ENCODE data around the gene HSPA1L. TPM values are rescaled to one million over a fixed set of nuclear protein-coding genes. Genes with fewer than 3 reads are reported as not detected.

Gene HSPA1L
- total RNA-seq: 1.7 and 1.9 TPM in 2 replicates

DNA sequence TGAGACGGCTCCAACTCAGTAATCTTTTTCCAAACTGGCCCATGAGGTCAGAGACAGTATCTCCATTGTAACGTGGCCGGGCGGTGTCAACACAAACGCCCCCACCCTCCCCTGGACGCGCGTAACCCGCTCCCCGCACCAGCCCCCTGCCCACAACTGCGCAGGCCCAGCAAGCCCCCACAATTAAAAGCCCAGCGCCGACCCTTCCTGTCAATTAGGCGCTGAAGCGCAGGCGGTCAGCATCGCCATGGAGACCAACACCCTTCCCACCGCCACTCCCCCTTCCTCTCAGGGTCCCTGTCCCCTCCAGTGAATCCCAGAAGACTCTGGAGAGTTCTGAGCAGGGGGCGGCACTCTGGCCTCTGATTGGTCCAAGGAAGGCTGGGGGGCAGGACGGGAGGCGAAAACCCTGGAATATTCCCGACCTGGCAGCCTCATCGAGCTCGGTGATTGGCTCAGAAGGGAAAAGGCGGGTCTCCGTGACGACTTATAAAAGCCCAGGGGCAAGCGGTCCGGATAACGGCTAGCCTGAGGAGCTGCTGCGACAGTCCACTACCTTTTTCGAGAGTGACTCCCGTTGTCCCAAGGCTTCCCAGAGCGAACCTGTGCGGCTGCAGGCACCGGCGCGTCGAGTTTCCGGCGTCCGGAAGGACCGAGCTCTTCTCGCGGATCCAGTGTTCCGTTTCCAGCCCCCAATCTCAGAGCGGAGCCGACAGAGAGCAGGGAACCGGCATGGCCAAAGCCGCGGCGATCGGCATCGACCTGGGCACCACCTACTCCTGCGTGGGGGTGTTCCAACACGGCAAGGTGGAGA lies at the start of gene HSPA1L, which contains the start of gene HSPA1A:
Gene HSPA1L, minus strand, starts transcription at position 259 of the 814 bp plus-strand sequence. CDS start 3,311 bp downstream, outside the sequence.
Gene HSPA1A, plus strand, starts transcription at position 519 of the 814 bp plus-strand sequence. Its CDS starts 214 bp downstream, at position 733.

DNA sequence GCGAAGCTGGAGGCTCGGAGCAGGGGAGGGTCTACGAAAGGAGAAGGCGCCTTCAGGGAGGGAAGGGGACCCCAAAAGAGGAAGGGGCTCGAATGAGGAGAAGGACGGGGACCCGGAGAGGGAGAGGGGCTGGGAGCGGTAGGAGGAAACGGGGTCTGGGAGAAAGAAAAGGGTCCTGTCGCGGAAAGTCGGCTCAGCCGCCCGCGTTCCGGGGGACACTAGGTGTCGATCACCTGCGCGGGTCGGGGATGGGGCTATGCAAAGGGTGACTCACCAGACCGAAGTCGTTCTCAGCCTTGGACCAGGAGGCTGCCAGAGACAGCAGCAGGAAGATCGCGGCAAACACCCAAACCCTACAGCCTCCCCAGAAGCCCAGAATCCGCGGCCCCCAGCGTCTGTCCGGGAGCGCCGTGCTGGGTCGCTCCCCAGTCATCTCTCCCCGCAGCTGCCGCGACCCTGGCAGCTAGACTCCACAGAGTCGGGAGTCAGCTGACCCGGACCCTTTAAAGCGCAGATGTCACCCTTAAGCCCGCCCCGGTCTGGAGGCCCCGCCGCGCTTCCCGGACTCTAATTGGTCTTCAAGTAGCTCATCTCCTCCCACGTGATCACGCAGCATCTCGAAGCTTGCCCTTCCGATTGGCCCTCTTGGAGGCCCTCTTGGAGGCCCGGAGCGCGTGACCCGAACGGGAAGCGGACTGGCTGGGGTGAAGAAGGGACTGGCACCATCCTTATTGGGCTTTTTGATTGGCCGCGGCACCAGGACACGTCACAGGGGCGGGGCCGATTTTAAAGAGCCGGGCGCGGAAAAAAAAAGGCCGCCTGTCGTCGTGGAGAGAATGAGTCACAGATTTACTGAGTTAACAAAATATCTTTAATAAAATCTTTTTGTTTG lies 47.5 kb upstream of the HSPA1L start, which contains the start of gene NEU1:
Gene NEU1, minus strand, starts transcription at position 478 of the 892 bp plus-strand sequence. Its CDS starts 45 bp downstream, at position 433.

DNA sequence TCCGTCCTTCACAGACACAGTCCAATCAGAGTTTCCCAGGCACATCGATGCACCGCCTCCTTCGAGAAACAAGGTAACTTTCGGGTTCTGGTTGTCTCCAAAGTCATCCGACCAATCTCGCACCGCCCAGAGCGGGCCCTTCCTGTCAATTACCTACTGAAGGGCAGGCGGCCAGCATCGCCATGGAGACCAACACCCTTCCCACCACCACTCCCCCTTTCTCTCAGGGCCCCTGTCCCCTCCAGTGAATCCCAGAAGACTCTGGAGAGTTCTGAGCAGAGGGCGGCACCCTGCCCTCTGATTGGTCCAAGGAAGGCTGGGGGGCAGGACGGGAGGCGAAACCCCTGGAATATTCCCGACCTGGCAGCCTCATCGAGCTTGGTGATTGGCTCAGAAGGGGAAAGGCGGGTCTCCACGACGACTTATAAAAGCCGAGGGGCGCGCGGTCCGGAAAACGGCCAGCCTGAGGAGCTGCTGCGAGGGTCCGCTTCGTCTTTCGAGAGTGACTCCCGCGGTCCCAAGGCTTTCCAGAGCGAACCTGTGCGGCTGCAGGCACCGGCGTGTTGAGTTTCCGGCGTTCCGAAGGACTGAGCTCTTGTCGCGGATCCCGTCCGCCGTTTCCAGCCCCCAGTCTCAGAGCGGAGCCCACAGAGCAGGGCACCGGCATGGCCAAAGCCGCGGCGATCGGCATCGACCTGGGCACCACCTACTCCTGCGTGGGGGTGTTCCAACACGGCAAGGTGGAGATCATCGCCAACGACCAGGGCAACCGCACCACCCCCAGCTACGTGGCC lies 12.4 kb upstream of the HSPA1L start, which contains the start of gene HSPA1B:
Gene HSPA1B, plus strand, starts transcription at position 453 of the 794 bp plus-strand sequence. Its CDS starts 213 bp downstream, at position 666.

DNA sequence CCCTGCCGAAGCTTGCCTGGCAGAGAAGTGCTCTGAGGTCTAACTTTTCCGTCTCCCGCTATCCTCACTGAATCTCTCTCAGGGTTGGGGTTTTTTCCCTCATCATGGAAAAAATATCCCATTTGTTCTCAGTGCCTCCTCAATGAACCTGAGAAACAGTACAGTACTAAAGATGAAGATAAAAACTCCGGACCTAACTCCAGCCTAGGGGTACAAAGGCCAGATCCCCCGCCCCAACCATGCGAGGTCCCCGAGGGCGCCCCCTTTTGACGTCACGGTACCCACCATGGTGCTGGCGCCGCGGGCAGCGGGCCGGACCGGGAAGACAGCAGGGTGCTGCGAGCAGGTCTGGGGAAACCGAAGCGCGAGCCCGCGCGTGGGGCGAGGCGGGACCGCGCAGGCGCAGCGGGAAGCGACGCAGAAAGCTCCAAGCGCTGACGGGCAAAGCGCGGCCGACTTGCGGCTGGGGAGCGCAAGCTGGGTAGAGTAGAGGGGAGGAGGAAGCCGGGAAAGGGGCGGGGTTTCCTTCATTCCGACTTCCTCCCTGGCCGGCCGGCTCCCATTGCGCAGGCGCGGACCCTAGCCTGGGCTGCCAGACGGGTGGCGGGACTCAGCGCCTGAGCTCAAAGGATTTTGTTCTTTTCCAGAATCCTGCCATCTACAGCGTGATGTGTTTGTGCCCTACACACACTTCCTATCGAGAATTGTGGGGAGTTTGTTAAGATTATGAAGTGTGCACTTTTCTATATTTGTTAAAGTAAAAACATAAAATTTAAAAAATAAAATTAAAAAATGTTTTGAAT lies 8.4 kb downstream of the HSPA1L start, which contains the start of gene LSM2:
Gene LSM2, minus strand, starts transcription at position 497 of the 803 bp plus-strand sequence. Its CDS starts 209 bp downstream, at position 288.

DNA sequence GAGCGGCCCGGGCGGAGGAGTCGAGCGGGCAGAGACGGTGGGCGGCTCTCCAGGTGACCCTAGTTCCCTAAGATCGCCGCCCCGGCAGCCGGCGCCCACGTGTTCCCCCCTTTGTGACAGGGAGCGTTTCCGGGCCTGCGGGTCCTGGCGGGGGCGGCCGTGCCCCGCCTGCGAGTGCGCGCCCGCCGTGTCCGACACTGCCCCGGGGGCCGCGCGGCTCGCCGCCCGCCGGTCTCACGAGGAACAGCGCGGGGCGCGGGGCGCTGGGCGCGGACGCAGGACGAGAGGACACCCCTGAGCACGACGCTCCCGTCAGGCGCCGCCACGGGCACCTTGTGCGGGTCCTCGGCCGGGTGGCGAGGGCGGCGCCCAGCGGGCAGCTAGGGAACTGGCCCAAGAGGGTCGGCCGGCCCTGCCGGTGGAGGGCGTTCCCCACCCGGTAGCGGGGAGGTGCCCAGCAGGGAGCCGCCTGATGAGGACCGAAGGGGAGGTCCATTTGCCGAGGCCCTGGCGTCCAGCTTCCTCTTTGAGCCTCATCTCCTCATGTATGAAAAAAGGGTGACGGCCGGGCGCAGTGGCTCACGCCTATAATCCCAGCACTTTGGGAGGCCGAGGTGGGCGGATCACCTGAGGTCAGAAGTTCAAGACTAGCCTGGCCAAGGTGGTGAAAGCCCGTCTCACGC lies 19.3 kb downstream of the HSPA1L start, which contains the start of gene VARS1:
Gene VARS1, minus strand, starts transcription at position 137 of the 683 bp plus-strand sequence. CDS start 535 bp downstream, outside the sequence.

DNA sequence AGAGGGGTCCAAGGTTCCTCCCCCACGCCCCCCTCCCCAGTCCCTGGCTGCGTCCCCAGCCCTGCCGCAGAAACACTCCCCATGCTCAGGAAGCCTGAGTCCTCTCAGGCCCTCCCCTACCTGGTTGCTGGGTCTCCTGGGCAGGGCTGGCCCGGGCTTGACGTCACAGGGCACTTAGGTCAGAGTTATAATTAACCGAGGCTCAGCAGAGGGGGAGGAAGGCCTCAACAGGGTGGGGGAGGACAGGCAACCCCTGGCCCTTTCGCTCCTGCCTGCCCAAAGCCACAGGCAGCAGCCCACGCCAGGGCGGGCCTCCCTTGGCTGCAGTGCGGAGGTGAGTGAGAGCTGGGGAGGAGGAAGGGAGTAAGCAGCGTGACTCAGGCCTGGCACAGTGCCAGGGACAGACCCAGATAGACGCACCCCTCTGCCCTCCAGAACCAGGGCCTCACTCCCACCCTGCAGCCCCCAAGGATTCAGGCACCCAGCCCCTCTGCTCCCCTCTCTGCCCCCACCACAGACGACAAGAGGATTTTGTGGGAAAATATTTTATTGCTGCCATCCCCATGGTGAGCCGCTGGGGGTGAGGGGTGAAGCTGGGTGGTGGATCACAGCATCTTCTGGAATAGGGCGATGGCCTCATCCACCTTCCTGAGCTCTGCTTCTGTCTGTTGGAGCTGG lies 38.0 kb downstream of the HSPA1L start, which contains the start of gene VWA7:
Gene VWA7, minus strand, starts transcription at position 340 of the 678 bp plus-strand sequence. CDS start 549 bp downstream, outside the sequence.

DNA sequence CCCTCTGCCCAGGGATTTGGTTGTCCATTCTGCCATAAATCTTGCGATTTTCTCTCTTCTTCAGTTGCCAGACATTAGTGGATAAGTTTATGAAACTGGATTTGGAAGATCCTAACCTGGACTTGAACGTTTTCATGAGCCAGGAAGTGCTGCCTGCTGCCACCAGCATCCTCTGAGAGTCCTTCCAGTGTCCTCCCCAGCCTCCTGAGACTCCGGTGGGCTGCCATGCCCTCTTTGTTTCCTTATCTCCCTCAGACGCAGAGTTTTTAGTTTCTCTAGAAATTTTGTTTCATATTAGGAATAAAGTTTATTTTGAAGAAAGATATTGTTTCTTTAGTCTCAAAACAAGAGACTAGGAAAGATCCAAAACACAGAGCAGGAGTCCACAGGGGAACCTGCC lies 52.7 kb downstream of the HSPA1L start, which contains the start of gene SAPCD1:
Gene SAPCD1, plus strand, starts transcription at position 301 of the 400 bp plus-strand sequence. CDS start 399 bp downstream, outside the sequence.

Other genes with a start within 250 kb of the HSPA1L start
- gene LTA, start 243.0 kb downstream of the HSPA1L start, total RNA-seq: not detected in 2 replicates
- not detected in 2 replicates for gene TNF, start 239.7 kb downstream of the HSPA1L start, total RNA-seq
- not detected in 2 replicates for gene LTB, start 232.9 kb downstream of the HSPA1L start, total RNA-seq
- gene LST1, start 229.0 kb downstream of the HSPA1L start, total RNA-seq: not detected in 2 replicates
- not detected in 2 replicates for gene NCR3, start 222.3 kb downstream of the HSPA1L start, total RNA-seq
- gene AIF1, start 200.0 kb downstream of the HSPA1L start, total RNA-seq: not detected in 2 replicates
- gene PRRC2A, start 194.6 kb downstream of the HSPA1L start, total RNA-seq: 18.6 and 21.4 TPM in 2 replicates
- 64.6 and 88.0 TPM in 2 replicates for gene BAG6, start 162.6 kb downstream of the HSPA1L start, total RNA-seq
- 1.3 and 2.8 TPM in 2 replicates for gene APOM, start 159.4 kb downstream of the HSPA1L start, total RNA-seq
- 17.9 and 23.8 TPM in 2 replicates for gene C6orf47, start 154.5 kb downstream of the HSPA1L start, total RNA-seq
- gene GPANK1, start 150.3 kb downstream of the HSPA1L start, total RNA-seq: 13.4 and 14.3 TPM in 2 replicates
- gene CSNK2B, start 149.2 kb downstream of the HSPA1L start, total RNA-seq: 97.7 and 99.1 TPM in 2 replicates
- gene LY6G5B, start 145.3 kb downstream of the HSPA1L start, total RNA-seq: 2.1 and 2.6 TPM in 2 replicates
- 0.09 and 0.43 TPM in 2 replicates for gene LY6G5C, start 134.2 kb downstream of the HSPA1L start, total RNA-seq
- 65.4 and 70.2 TPM in 2 replicates for gene ABHD16A, start 112.0 kb downstream of the HSPA1L start, total RNA-seq
- not detected in 2 replicates for gene LY6G6F, start 108.4 kb downstream of the HSPA1L start, total RNA-seq
- not detected in 2 replicates for gene LY6G6D, start 99.9 kb downstream of the HSPA1L start, total RNA-seq
- not detected in 2 replicates for gene LY6G6C, start 93.5 kb downstream of the HSPA1L start, total RNA-seq
- gene MPIG6B, start 91.9 kb downstream of the HSPA1L start, total RNA-seq: not detected in 2 replicates
- 74.1 and 102 TPM in 2 replicates for gene DDAH2, start 86.0 kb downstream of the HSPA1L start, total RNA-seq
- 529 and 547 TPM in 2 replicates for gene CLIC1, start 78.8 kb downstream of the HSPA1L start, total RNA-seq
- 3.2 and 3.3 TPM in 2 replicates for gene MSH5, start 75.3 kb downstream of the HSPA1L start, total RNA-seq
- gene SAPCD1, start 52.6 kb downstream of the HSPA1L start, total RNA-seq: 0.28 TPM in 2 replicates
- 0.14 and 0.28 TPM in 2 replicates for gene VWA7, start 38.0 kb downstream of the HSPA1L start, total RNA-seq
- gene VARS1, start 19.5 kb downstream of the HSPA1L start, total RNA-seq: 36.0 and 38.7 TPM in 2 replicates
- 22.3 and 27.3 TPM in 2 replicates for gene LSM2, start 8.3 kb downstream of the HSPA1L start, total RNA-seq
- 63.6 and 87.8 TPM in 2 replicates for gene HSPA1A, start 260 bp upstream of the HSPA1L start, total RNA-seq
- 113 and 131 TPM in 2 replicates for gene HSPA1B, start 12.5 kb upstream of the HSPA1L start, total RNA-seq
- 88.7 and 119 TPM in 2 replicates for gene NEU1, start 47.5 kb upstream of the HSPA1L start, total RNA-seq
- gene SLC44A4, start 63.7 kb upstream of the HSPA1L start, total RNA-seq: not detected in 2 replicates
- 48.6 and 68.9 TPM in 2 replicates for gene EHMT2, start 82.4 kb upstream of the HSPA1L start, total RNA-seq
- 3.8 and 7.2 TPM in 2 replicates for gene ZBTB12, start 86.8 kb upstream of the HSPA1L start, total RNA-seq
- gene C2, start 112.4 kb upstream of the HSPA1L start, total RNA-seq: 5.4 and 8.4 TPM in 2 replicates
- gene CFB, start 130.8 kb upstream of the HSPA1L start, total RNA-seq: 46.1 and 61.2 TPM in 2 replicates
- 87.3 and 111 TPM in 2 replicates for gene NELFE, start 143.7 kb upstream of the HSPA1L start, total RNA-seq
- gene SKIC2, start 143.9 kb upstream of the HSPA1L start, total RNA-seq: 54.3 and 84.7 TPM in 2 replicates
- 11.4 and 12.5 TPM in 2 replicates for gene DXO, start 156.9 kb upstream of the HSPA1L start, total RNA-seq
- 7.3 and 11.3 TPM in 2 replicates for gene C4A, start 166.8 kb upstream of the HSPA1L start, total RNA-seq
- 5.5 and 9.3 TPM in 2 replicates for gene C4B, start 199.5 kb upstream of the HSPA1L start, total RNA-seq
- not detected in 2 replicates for gene CYP21A2, start 223.1 kb upstream of the HSPA1L start, total RNA-seq

Data from smooth muscle cell of bladder (primary cell).